GM19463 (cell line): Measurements from ENCODE around the gene SCAI.
"Not testable (repeated sequence)": the region's sequence is repeated elsewhere in the genome, so short reads cannot be mapped to it uniquely, and the experiment has no call there.

Source experiments
- ATAC-seq: cut with Tn5 transposase; IDR thresholded peaks from one replicate; pipeline ENCODE4 v1.9.1; 2021; ENCODE audit warnings: mild to moderate bottlenecking, moderate library complexity; ENCODE audit not compliant: unreplicated experiment

Gene SCAI

DNA sequence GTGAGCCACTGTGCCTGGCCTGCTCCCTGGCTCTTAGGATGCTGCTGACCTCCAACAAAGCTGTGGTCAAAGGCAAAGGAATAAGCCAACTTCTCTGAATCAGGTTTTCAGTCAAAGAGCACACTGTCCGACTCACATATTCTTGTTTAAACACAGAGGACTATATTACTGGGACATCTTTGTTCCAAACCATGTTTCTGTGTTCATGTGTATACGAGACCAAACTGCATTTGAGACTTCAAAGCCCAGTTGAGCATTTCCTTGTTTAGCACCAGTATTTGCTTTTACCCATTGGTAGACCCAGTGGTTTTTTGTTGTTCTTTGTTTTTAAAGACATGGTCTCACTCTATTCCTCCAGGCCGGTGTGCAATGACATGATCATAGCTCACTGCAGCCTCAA lies 100.2 kb downstream of the SCAI start:
- no peak for ATAC-seq

DNA sequence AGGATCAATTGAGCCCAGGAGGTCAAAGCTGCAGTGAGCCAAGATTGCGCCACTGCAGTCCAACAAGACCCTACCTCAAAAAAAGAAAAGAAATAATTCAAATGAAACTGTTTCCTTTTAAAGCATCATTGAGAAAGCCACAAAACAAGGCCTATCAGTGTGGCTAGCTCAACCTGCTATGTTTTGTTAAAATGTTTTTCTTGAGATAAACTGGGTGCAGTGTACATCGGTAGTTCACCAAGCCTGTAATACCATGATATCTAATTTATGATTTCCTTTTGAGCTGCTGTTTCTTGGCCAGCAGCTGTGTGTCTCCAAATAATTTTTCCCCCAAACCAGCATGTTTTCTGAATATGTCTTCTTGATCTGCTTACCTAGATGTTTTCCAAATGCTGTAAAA lies 105.2 kb downstream of the SCAI start:
- ATAC-seq = no peak

DNA sequence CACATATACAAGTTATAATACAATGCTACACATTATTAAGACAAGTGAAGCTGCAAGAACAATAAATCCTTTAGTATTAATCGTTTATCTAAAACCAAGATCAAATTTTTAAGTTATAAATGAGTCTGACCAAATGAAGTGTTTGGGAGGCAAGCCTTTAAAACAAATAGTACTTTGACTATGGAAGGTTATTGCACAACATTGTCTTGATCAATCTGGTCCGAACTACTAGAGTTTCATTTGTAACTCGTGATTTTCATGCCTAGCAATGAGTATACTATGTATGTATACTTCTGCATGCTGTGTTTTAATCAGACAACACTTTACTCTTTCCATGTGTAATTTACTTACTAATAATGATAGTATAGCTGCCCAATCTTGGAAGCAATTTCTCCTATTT lies 115.3 kb downstream of the SCAI start:
- ATAC-seq = no peak

DNA sequence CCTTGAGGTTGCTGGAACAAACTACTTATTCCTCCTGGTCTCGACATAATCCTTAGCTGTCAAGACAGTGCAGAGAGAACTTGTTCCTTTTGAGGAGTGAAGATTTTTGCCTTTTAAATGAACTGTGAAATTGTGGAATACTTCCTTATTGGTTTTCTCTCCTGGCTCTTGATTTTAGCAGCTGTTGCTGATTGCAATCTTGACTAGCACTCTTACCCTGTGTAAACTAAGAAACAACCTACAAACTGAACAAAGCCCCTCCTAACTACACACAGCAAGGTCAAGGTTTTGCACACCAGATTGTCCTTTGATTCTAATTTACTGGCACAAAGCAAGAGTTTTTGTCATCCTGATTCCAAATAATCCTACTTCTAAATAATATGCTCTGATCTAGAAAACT lies 118.4 kb downstream of the SCAI start:
- no peak for ATAC-seq

DNA sequence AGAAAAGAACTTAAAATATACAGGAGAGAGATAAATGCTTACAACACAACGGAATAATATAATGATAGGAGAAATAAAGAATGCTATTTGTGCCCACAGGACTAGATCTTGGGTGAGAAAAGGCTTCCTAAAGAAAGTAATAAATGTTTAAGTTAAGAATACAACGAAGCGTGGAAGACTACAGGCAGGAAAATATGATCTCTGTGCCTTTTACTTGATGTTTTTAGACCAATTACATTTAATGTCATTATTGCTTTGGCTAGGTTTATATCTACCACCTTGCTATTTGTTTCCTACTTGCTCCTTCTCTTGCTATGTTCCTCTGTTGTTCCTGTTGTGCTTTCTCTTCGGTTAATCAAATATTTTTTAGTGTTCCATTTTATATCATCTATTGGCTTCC lies 122.3 kb downstream of the SCAI start:
- ATAC-seq = no peak

DNA sequence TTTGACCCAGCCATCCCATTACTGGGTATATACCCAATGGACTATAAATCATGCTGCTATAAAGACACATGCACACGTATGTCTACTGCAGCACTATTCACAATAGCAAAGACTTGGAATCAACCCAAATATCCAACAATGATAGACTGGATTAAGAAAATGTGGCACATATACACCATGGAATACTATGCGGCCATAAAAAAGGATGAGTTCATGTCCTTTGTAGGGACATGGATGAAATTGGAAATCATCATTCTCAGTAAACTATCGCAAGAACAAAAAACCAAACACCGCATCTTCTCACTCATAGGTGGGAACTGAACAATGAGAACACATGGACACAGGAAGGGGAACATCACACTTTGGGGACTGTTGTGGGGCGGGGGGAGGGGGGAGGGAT lies 127.7 kb downstream of the SCAI start:
- not testable (repeated sequence) for ATAC-seq

DNA sequence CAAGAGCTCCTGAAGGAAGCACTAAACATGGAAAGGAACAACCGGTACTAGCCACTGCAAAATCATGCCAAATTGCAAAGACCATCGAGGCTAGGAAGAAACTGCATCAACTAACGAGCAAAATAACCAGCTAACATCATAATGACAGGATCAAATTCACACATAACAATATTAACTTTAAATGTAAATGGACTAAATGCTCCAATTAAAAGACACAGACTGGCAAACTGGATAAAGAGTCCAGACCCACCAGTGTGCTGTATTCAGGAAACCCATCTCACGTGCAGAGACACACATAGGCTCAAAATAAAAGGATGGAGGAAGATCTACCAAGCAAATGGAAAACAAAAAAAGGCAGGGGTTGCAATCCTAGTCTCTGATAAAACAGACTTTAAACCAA lies 131.3 kb downstream of the SCAI start:
- ATAC-seq = not testable (repeated sequence)

DNA sequence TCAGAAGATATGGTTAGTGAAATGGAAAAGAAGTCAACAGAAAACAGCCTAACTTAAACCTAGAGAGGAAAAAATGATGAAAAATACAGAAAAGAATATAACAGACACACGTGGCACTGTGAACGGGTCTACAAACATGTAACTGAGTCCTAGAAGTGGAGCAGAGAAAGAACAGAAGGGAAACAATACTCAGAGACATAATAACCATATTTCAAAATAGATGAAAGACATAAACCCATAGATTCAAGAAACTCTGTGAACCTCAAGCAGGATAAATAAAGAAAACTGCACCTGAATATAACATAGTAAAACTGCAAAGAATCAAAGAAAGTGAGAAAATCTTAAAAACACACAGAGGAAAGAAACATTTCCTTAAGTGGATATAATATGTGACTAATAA lies 134.7 kb downstream of the SCAI start:
- ATAC-seq = no peak

DNA sequence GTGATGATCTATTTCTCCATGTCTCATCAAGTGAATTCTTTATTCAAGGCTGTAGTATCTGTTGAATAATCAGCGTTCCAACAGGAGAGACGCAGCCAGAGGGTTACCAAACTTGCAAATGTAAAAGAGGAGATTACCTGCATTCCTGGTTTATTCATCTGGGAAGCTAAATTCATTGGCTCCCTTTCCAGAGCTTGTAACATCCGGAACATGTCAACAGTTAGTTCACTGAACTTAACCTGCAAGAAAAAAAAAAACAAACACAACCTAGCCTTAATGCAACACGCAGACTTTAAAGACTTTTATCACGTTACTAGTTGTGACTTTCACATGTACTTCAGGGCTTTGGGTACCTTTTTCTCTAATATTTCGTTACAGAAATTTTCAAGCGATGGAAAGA lies 140.0 kb downstream of the SCAI start:
- ATAC-seq = no peak

DNA sequence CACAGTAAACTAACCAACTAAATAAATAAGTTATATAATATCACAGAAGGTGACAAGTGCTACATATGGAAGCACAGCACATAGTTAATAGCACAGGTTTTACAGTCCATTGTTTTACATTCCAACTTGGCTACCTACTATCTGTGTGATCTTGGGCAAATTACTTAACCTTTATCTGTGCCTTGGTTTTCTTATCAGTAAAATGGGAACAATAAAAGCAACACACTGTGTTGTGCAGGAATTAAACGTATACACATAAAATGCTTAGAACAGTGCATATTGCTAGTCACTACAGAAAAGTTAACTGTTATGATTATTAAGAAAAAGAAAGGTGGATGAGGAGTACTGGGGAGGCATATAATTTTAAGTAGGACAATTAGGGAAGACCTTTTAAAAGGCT lies 159.6 kb downstream of the SCAI start:
- ATAC-seq = no peak

DNA sequence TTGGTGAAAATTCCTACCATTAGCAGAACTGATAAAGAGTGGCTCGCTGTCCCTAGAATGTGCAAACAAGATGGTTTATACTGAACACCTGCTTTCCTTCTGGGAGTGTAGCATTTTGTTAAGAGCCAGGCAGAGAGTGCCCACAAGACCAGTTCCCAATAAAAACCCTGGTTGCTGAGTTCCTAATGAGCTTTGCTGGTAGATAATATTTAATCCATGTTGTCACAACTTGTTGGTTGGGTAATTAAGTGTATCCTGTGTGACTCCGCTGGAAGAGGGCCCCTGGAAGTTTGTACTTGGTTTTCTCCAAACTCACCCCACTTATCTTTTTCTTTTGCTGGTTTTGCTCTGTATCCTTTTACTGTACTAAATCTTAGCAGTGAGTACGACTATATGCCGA lies 162.9 kb downstream of the SCAI start:
- no peak for ATAC-seq

DNA sequence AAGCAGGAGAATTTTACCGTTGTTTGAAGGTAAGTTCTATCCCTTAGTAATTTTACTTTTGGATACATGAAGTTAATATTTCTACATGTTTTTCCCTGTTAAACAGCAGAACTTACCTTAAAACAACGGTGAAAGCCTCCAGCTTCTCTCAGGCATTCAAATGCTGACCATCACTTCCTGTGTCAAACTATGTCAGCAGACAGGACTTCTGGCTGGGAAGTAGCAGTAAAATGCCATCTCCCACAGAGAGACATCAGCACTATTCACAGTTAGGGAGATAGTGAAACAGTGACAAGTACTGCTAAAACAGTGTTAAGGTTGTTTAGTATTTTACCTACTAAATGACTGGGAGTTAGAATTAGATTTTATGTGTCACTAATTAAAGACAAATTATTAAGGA lies 168.2 kb downstream of the SCAI start:
- no peak for ATAC-seq

DNA sequence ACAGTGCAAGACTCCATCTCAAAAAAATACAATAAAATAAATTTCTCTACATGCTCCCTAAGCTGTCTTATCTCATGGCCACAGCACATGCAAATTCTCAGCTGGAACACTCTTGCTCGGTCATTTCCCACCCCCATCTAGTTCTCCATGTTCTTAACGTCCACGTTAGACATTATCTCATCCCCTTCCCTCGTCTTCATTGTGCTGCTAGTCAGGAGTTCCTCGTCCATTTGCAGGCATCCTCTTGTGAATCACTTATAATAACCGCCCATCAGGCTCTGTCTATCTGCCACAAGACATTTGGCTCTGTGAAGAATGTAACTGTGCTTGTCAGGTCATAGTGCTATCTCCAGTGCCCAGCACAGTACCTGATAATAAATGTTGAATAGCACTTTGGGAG lies 169.5 kb downstream of the SCAI start:
- no peak for ATAC-seq

DNA sequence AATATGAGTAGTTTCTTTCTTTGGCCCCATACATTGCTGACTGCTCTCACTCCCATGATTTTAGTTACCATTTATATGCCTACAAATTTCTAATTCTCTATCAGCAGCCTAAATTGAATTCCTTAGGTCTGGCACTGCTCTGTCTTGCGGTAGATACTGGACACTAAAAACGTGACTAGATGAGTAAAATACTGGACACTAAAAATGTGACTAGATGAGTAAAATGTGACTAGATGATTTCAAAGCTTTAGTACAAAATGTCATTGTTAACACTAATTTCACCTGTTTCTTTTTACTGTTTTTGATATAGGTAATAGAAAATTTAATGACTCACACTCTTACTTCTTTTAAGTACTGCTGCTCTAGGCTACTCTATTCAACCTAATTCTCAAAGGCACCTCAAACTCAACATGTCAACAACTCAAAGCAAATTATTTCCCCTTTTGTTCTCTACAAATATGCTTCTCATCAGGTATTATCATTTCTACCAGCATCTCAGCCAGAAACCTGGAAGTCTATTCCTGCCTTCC lies 171.0 kb downstream of the SCAI start:
- no peak for ATAC-seq

DNA sequence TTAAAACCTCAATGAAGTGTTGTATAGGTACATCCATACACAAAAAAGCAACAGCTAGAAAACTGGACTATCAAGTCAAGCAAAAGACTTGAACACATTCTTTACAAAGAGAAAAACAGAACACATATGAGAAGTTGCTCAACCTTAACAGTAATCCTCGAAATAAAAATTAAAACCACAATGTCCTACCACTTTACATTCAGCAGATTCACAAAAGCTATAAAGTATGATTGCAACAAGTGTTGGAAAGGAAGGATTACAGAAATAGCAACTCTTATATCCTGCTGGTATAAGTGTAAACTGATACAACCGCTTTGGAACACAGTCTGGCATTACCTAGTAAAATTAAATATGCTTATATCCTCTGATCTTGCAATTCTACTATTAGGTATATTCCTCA lies 173.9 kb downstream of the SCAI start:
- ATAC-seq = no peak

DNA sequence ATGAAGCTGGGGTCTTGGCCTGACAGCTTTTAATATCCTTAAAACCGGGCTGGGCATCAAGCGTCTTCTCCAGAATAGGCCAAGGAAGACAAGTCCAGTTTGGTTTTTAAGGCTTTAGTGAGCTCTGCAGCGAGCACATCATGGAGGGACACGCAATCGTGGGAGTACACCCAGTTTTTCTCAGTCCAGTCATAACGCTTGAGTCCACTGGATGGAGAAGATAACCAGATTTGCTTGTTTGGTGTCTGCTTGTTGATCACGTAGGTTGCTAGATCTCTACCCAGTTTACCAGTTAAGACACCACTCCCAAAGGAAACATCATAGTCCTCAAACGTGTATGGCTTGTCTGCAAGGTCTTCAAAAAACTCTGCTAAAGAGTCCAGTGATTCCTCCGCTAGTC lies 175.1 kb downstream of the SCAI start:
- no peak for ATAC-seq

DNA sequence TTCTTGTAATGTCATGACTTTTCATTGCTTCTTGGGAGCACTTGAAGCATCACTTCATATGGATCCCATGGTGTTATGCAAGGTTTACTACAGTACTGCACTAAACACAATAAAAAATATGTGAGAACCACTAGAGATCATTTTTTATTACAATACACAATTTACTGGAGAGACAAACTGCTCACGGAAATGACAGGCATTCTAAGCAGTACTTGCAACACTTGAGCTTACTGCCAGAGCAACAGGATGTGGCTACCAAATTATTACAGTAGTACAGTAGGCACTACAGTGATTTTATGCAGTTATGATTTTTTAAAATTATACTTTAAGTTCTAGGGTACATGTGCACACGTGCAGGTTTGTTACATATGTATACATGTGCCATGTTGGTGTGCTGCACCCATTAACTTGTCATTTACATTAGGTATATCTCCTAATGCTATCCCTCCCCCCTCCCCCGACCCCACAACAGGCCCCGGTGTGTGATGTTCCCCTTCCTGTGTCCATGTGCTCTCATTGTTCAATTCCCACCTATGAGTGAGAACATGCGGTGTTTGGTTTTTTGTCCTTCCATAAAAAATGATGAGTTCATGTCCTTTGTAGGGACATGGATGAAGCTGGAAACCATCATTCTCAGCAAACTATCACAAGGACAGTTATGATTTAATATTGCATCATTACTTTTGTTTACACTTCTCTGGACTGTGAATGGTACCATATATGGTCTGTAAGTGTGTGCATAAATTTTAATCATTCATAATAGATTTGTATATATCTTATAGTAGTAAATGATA lies 177.4 kb downstream of the SCAI start:
- not testable (repeated sequence) for ATAC-seq

DNA sequence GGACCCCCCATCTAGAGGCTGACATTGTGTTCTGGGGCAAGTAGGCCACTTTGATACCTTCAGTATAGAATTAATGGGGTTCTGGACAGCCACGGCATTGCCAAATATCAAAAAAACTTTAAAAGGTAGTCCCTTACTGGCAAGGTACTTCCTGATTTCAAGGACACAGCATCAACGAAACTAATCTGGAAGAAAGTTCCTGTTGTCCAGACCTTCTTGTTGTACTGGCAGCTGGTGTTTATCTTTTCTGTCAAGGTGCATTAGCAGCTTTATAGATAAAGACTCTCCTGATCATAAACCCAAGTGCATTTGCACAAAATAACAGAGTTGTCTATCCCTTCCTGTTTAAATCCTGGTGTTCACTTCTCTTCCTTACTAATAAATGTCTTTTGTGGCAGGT lies 178.7 kb downstream of the SCAI start:
- ATAC-seq = no peak

DNA sequence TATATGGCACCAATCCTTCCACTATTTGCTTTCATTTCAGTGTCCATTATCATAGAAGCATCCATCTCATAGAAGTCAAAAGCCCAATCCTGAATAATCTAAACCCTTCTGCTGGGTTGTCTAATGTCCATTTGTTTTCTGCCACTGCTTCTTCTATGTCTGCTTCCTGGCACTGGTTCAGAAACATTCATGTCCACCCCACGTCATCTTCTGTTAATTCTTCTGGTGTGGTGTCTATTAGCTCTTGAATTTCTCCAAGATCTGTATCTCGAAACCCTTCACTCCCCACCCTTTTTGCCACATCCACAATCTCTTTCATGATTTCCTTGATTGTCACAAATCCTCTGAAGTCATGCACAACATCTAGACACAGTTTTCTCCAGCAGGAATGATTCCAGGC lies 179.3 kb downstream of the SCAI start:
- ATAC-seq = no peak

DNA sequence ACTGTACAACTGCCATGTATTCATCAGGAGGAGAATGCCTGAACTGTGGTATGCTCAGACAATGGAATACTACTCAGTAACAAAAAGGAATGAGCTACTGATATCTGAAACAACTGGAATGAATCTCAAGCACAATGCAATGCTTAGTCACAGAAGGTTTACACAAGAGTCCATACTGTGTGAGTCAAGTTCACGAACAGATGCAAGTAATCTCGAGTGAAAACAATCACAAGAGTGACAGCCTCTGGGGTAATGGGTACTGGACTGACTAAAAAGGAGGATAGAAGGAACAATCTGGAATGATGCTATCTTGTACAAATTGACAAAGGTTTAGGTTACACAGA lies 182.9 kb downstream of the SCAI start:
- ATAC-seq = no peak

DNA sequence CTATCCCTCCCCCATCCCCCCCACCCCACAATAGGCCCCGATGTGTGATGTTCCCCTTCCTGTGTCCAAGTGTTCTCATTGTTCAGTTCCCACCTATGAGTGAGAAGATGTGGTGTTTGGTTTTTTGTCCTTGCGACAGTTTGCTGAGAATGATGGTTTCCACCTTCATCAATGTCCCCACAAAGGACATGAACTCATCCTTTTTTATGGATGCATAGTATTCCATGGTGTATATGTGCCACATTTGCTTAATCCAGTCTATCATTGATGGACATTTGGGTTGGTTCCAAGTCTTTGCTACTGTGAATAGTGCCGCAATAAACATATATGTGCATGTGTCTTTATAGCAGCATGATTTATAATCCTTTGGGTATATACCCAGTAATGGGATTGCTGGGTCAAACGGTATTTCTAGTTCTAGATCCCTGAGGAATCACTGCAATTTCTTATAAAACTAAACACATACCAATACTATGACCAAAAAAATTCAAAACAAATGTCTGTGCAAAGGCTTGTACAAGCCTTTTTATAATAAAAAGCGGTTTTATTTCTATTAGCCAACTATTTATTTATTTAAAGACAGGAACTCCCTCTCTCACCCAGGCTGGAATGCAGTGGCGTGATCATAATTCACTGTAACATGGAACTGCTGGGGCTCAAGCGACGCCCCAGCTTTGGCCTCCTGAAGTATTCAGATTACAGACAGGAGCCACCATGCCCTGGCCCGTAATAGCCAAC lies 183.5 kb downstream of the SCAI start:
- not testable (repeated sequence) for ATAC-seq

DNA sequence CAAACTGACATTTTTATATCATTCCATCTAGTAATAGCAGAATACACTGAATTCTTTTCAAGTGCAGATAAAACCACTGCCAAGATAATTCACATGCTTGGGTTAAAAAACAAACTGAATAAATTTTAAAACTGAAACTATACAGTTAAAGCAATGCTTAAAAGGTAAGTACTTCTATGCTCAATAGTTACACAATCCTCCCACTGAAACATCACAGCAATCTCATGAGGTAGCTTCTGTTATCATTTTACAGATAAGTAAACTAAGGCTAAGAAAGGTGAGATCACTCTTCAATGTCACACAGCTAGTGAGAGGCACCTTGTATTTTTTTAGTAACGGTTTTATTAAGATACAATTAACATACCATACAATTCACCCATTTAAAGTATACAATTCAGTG lies 189.1 kb downstream of the SCAI start:
- no peak for ATAC-seq
